Breast epithelium (tissue), 4 donors: ENCODE data around the gene RASA3. TPM values are rescaled to one million over a fixed set of nuclear protein-coding genes. Genes with fewer than 3 reads are reported as not detected.

Experiments used
- DNase-seq, 2 donors: peaks; one replicate each; pipeline ENCODE4 v3.0.0-alpha.2; 2019; ENCODE audit warnings: low spot score in 2 of 2
- H3K27ac ChIP-seq, 2 donors: fragments of 200-600 bp; sonication (generic) in 1 of 2; one replicate each; pipeline ENCODE4 v1.5.1; 2016 to 2019; ENCODE audit warnings: mild to moderate bottlenecking in 1 of 2
- H3K27me3 ChIP-seq, 2 donors: fragments of 200-600 bp; sonication (generic) in 1 of 2; one replicate each; pipeline versions ENCODE4 v1.5.1 to v1.6.0; 2017 to 2019; ENCODE audit warnings: control low read depth in 1 of 2, mild to moderate bottlenecking in 1 of 2
- H3K36me3 ChIP-seq: fragments of 200-600 bp; one replicate; pipeline ENCODE4 v1.5.1; 2019
- H3K4me1 ChIP-seq, 2 donors: fragments of 200-600 bp; sonication (generic); one replicate each; pipeline ENCODE4 v1.5.1; 2016 to 2019; ENCODE audit warnings: control low read depth in 1 of 2
- H3K4me3 ChIP-seq, 3 donors: fragments of 200-600 bp; sonication (generic); 1 replicate in 2 of 3; 2 replicates in 1 of 3; pipeline ENCODE4 v1.5.1; 2016 to 2019; ENCODE audit warnings: mild to moderate bottlenecking in 3 of 3, moderate library complexity in 2 of 3
- H3K9me3 ChIP-seq, 2 donors: fragments of 200-600 bp; sonication (generic) in 1 of 2; one replicate each; pipeline ENCODE4 v1.5.1; 2016 to 2019; ENCODE audit warnings: control low read depth in 1 of 2
- CTCF ChIP-seq, 3 donors: fragments of 450-650 bp; IDR thresholded peaks; one replicate each; pipeline ENCODE4 v1.5.1; 2016 to 2017; ENCODE audit warnings: antibody characterized with exemption in 3 of 3, mild to moderate bottlenecking in 3 of 3, moderate library complexity in 3 of 3
- POLR2A ChIP-seq: fragments of 450-650 bp; IDR thresholded peaks from one replicate; pipeline ENCODE4 v1.6.1; 2016; ENCODE audit warnings: antibody characterized with exemption, mild to moderate bottlenecking, moderate library complexity
- POLR2AphosphoS5 ChIP-seq, 3 donors: sonication (generic); formaldehyde crosslinking; IDR thresholded peaks; one replicate each; pipeline ENCODE4 v1.6.1; 2017; ENCODE audit warnings: antibody characterized with exemption in 3 of 3
- intact Hi-C: fragments of 100-400 bp; cut with DNase I; formaldehyde crosslinking; loops from one replicate; pipeline ENCODE4 v1.15.1; 2023; ENCODE audit warnings: low total_unique reads
- total RNA-seq, 3 donors: library from RNA; depleted of rRNA; stranded (reverse); fragments of >200 nt; gene quantifications; one replicate each; pipeline ENCODE4 v1.1.0, GENCODE V29; 2016

Gene RASA3
- total RNA-seq, 3 donors from 2014 or later = 14.2 to 54.9 (median 31.5) TPM

GRCh38 chr13:114155926-114156883, 23.8 kb upstream of the RASA3 start:
- no peak for DNase-seq
- no peak overlapping the region for H3K4me3 ChIP-seq

GRCh38 chr13:114155320-114155719, 22.9 kb upstream of the RASA3 start:
- no peaks in the 10 kb centered on the region for H3K36me3 ChIP-seq
- H3K27me3 ChIP-seq = no peaks in the 10 kb centered on the region
- no peak for DNase-seq
- no peaks in the 10 kb centered on the region for H3K9me3 ChIP-seq
- H3K4me3 ChIP-seq = no peak overlapping the region
- no peak overlapping the region for H3K27ac ChIP-seq
- intact Hi-C loops = no loop called here
- H3K4me1 ChIP-seq = peaks cover 0 to 6% of the 10 kb centered on the region in 2 donors
- TF ChIP-seq CTCF (IDR thresholded peaks at IDR 0.05) (no peak), POLR2AphosphoS5 (IDR thresholded peaks at IDR 0.05) (no peak), POLR2A (no peak)

More at GRCh38 chr13:114155926-114156883, 23.8 kb upstream of the RASA3 start:
- H3K9me3 ChIP-seq = no peaks in the 10 kb centered on the region
- H3K36me3 ChIP-seq = no peaks in the 10 kb centered on the region
- TF ChIP-seq CTCF (IDR thresholded peaks at IDR 0.05) = no peak
- no peak for TF ChIP-seq POLR2AphosphoS5 (IDR thresholded peaks at IDR 0.05)
- TF ChIP-seq POLR2A = no peak
- H3K27me3 ChIP-seq = no peaks in the 10 kb centered on the region
- no peak overlapping the region for H3K27ac ChIP-seq
- peaks cover 0 to 4% of the 10 kb centered on the region in 2 donors for H3K4me1 ChIP-seq
- intact Hi-C loops = no loop called here

GRCh38 chr13:114154476-114154875, 22.1 kb upstream of the RASA3 start:
- intact Hi-C loops = no loop called here

GRCh38 chr13:114153485-114154080, 21.2 kb upstream of the RASA3 start:
- no peaks in the 10 kb centered on the region for H3K27me3 ChIP-seq
- H3K27ac ChIP-seq = peak overlapping the region in 1 of 2 donors; percentile 88
- no peak for DNase-seq
- no peak overlapping the region for H3K4me3 ChIP-seq
- intact Hi-C loops = no loop called here
- TF ChIP-seq POLR2A (no peak), CTCF (IDR thresholded peaks at IDR 0.05) (no peak), POLR2AphosphoS5 (IDR thresholded peaks at IDR 0.05) (no peak)
- peaks cover 0 to 6% of the 10 kb centered on the region in 2 donors for H3K4me1 ChIP-seq
- H3K9me3 ChIP-seq = no peaks in the 10 kb centered on the region
- H3K36me3 ChIP-seq = no peaks in the 10 kb centered on the region

More at GRCh38 chr13:114154476-114154875, 22.1 kb upstream of the RASA3 start:
- Histone ChIP-seq H3K4me3 (no peak overlapping the region), H3K9me3 (no peaks in the 10 kb centered on the region), H3K36me3 (no peaks in the 10 kb centered on the region), H3K27me3 (no peaks in the 10 kb centered on the region), H3K4me1 (peaks cover 0 to 6% of the 10 kb centered on the region in 2 donors), H3K27ac (no peak overlapping the region)
- no peak for DNase-seq
- TF ChIP-seq CTCF (IDR thresholded peaks at IDR 0.05) (no peak), POLR2AphosphoS5 (IDR thresholded peaks at IDR 0.05) (no peak), POLR2A (no peak)
